Right lobe of liver (tissue), 6 donors: ENCODE measurements around the gene LYST. TPM values are rescaled to one million over a fixed set of nuclear protein-coding genes. Genes with fewer than 3 reads are reported as not detected.
"Not testable (repeated sequence)": the region's sequence is repeated elsewhere in the genome, so short reads cannot be mapped to it uniquely, and the experiment has no call there.

Source experiments
- ATAC-seq, 4 donors: fragments of 200-7000 bp; cut with Tn5 transposase; one replicate each; pipeline ENCODE4 v1.9.1; 2020; ENCODE audit warnings: mild to moderate bottlenecking in 4 of 4, moderate library complexity in 4 of 4
- DNase-seq, 3 donors: peaks; one replicate each; pipeline ENCODE4 v3.0.0-alpha.2; 2020
- H3K27ac ChIP-seq, 3 donors: fragments of 200-600 bp; one replicate each; pipeline ENCODE4 v1.8.0; 2022
- H3K27me3 ChIP-seq, 2 donors: fragments of 200-600 bp; one replicate each; pipeline ENCODE4 v1.8.0; 2022
- H3K36me3 ChIP-seq, 4 donors: fragments of 200-600 bp; sonication (generic) in 1 of 4; one replicate each; pipeline versions ENCODE4 v1.5.1 to v1.8.0; 2017 to 2022; ENCODE audit warnings: control low read depth in 1 of 4
- H3K4me1 ChIP-seq, 4 donors: fragments of 200-600 bp; sonication (generic) in 1 of 4; one replicate each; pipeline versions ENCODE4 v1.5.1 to v1.8.0; 2017 to 2022; ENCODE audit warnings: control low read depth in 1 of 4
- H3K4me3 ChIP-seq, 3 donors: fragments of 200-600 bp; one replicate each; pipeline ENCODE4 v1.8.0; 2022
- H3K9me3 ChIP-seq, 4 donors: fragments of 200-600 bp; sonication (generic) in 1 of 4; one replicate each; pipeline versions ENCODE4 v1.5.1 to v1.8.0; 2017 to 2022; ENCODE audit warnings: control low read depth in 1 of 4
- CTCF ChIP-seq, 4 donors: fragments of 200-600 bp in 3 of 4; fragments of 450-650 bp in 1 of 4; IDR thresholded peaks; one replicate each; pipeline versions ENCODE4 v1.5.1 to v1.8.0; 2016 to 2022; ENCODE audit warnings: antibody characterized with exemption in 4 of 4, mild to moderate bottlenecking in 2 of 4
- POLR2A ChIP-seq: fragments of 450-650 bp; IDR thresholded peaks from one replicate; pipeline ENCODE4 v1.6.1; 2017; ENCODE audit warnings: antibody characterized with exemption, mild to moderate bottlenecking
- WGBS: methylation state at CpG from one replicate; pipeline ENCODE4 v1.1.6; 2018; ENCODE audit warnings: low coverage, low lambda C conversion rate; ENCODE audit not compliant: insufficient coverage; ENCODE audit errors: missing lambda C conversion rate; 5-methylcytosine and 5-hydroxymethylcytosine counted together
- intact Hi-C, 2 donors: fragments of 100-400 bp; cut with DNase I; formaldehyde crosslinking; loops; one replicate each; pipeline versions ENCODE4 v1.11.2 to v1.14.1; 2022
- total RNA-seq, 6 experiments: library from RNA; depleted of rRNA in 2 of 6; stranded (reverse); fragments of >200 nt in 2 of 6; fragmentation: NEBNext Ultra II Directional in 3 of 6; extraction: Animal tissue kit (Norgen Biotek cat#: 25700) in 3 of 6; gene quantifications; one replicate each; pipeline versions ENCODE4 v1.1.0 to v1.2.4, GENCODE V29; 2016 to 2023
- donor health status: DM: no; HTN: yes; CAD: no.
- donor health status: DM: no; HTN: no; CAD: no.
- donor health status: DM: no; HTN: no; CAD: no.
- donor health status: DM: no; HTN: yes; CAD: no.
- donor health status: DM: no; HTN: yes; CAD: no.

The LYST gene
- total RNA-seq, 6 experiments from 2014 or later = 9.0 to 16.6 (median 12.5) TPM

GRCh38 chr1:235853653-235854052 lies 13.1 kb downstream of the LYST start:
- intact Hi-C loops = no loop called here
- Histone ChIP-seq H3K27me3 (no peaks in the 10 kb centered on the region), H3K4me3 (no peak overlapping the region), H3K27ac (no peak overlapping the region), H3K9me3 (no peaks in the 10 kb centered on the region), H3K36me3 (no peaks in the 10 kb centered on the region), H3K4me1 (peaks cover 0 to 7% (median 0%) of the 10 kb centered on the region in 4 donors)
- WGBS = 73% methylated on average over 7 of the region's 7 CpGs
- no peak for ATAC-seq
- no peak for TF ChIP-seq CTCF (IDR thresholded peaks at IDR 0.05)
- no peak for TF ChIP-seq POLR2A
- DNase-seq = no peak

- TF ChIP-seq POLR2A (no peak), CTCF (IDR thresholded peaks at IDR 0.05) (no peak)
- Histone ChIP-seq H3K4me1 (peaks cover 0 to 7% (median 0%) of the 10 kb centered on the region in 4 donors), H3K27ac (no peak overlapping the region), H3K4me3 (no peak overlapping the region), H3K27me3 (no peaks in the 10 kb centered on the region), H3K36me3 (no peaks in the 10 kb centered on the region), H3K9me3 (no peaks in the 10 kb centered on the region)
- ATAC-seq = no peak
- DNase-seq = no peak
- WGBS = 58% methylated on average over 3 of the region's 3 CpGs
- intact Hi-C loops = no loop called here
These were observed 13.8 kb downstream of the LYST start for GRCh38 chr1:235852887-235853286.

- intact Hi-C loops = no loop called here
- Histone ChIP-seq H3K27ac (no peak overlapping the region), H3K4me3 (no peak overlapping the region), H3K9me3 (no peaks in the 10 kb centered on the region), H3K4me1 (peaks cover 0 to 7% (median 0%) of the 10 kb centered on the region in 4 donors), H3K27me3 (no peaks in the 10 kb centered on the region), H3K36me3 (no peaks in the 10 kb centered on the region)
- ATAC-seq (no peak), DNase-seq (no peak)
- TF ChIP-seq POLR2A = no peak
- TF ChIP-seq CTCF (IDR thresholded peaks at IDR 0.05) = no peak
- 73% methylated on average over 3 of the region's 3 CpGs for WGBS
These were observed 14.8 kb downstream of the LYST start for GRCh38 chr1:235851939-235852338.

GRCh38 chr1:235848251-235848650 lies 18.5 kb downstream of the LYST start:
- H3K36me3 ChIP-seq, H3K9me3 ChIP-seq, H3K27ac ChIP-seq, intact Hi-C loops, DNase-seq, H3K4me3 ChIP-seq, H3K27me3 ChIP-seq, ATAC-seq: not testable (repeated sequence)
- WGBS = 93% methylated on average over 3 of the region's 3 CpGs
- H3K4me1 ChIP-seq = peaks cover 0 to 22% (median 6%) of the 10 kb centered on the region in 4 donors

- intact Hi-C loops, H3K9me3 ChIP-seq: not testable (repeated sequence)
- WGBS = 100% methylated on average over 2 of the region's 5 CpGs
These were observed 21.0 kb downstream of the LYST start for GRCh38 chr1:235845656-235846107.

GRCh38 chr1:235844776-235845175 lies 21.9 kb downstream of the LYST start:
- Histone ChIP-seq H3K4me1 (peaks cover 0 to 15% (median 7%) of the 10 kb centered on the region in 4 donors), H3K36me3 (no peaks in the 10 kb centered on the region), H3K27me3 (no peaks in the 10 kb centered on the region), H3K27ac (no peak overlapping the region), H3K9me3 (no peaks in the 10 kb centered on the region), H3K4me3 (no peak overlapping the region)
- peak; percentile 75 to 83 (median 80) for ATAC-seq
- WGBS = no CpG with 5 or more reads among the region's 3 CpGs
- DNase-seq = no peak
- intact Hi-C loops = no loop called here
- TF ChIP-seq POLR2A = no peak
- no peak for TF ChIP-seq CTCF (IDR thresholded peaks at IDR 0.05)

More at GRCh38 chr1:235845656-235846107, 21.0 kb downstream of the LYST start:
- H3K36me3 ChIP-seq, H3K27me3 ChIP-seq, DNase-seq, H3K27ac ChIP-seq, H3K4me3 ChIP-seq, ATAC-seq: not testable (repeated sequence)
- H3K4me1 ChIP-seq = peaks cover 0 to 22% (median 7%) of the 10 kb centered on the region in 4 donors
